GM19328 (cell line): ENCODE measurements around the gene ARSJ.

Source experiments
- ATAC-seq: cut with Tn5 transposase; IDR thresholded peaks from one replicate; pipeline ENCODE4 v1.9.1; 2021; ENCODE audit warnings: mild to moderate bottlenecking, moderate library complexity; ENCODE audit not compliant: unreplicated experiment

ARSJ gene

DNA sequence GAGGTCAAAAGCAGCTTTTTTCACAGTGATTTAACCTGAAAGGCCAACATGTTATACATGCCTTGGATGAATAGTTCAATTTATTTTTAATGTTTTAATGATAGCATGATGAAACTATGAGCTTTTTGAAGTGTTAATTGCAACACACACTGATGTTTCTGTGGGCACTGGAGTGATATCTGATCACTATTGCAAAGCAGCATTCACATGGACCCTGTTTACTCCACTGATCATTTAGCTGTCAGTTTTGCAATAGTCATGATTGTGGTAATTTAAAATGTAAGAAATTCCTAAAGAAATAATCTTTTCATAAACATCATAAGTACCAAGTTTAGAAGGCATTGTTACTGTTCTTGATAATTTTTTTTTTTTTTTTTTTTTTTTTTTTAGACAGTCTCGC is 74.1 kb downstream of the ARSJ start:
- ATAC-seq = no peak

DNA sequence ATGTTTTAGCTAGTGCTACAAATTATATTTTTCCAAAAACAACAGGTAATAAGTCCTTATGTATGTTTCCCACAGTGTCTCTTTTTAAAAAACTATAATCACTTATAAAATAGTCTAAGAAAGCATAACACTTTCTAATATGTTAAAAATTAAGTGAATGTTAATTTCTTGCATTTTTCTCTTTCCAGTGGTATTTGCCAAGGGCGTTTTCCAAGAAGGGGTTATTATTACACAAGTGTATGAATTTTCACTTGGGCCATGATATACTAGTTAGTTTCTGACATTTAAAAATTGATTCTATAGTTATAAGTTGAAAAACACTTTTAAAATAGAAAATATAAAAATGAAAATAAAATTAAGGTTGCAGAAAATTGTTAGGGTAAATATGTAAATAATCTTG is 74.6 kb downstream of the ARSJ start:
- no peak for ATAC-seq

DNA sequence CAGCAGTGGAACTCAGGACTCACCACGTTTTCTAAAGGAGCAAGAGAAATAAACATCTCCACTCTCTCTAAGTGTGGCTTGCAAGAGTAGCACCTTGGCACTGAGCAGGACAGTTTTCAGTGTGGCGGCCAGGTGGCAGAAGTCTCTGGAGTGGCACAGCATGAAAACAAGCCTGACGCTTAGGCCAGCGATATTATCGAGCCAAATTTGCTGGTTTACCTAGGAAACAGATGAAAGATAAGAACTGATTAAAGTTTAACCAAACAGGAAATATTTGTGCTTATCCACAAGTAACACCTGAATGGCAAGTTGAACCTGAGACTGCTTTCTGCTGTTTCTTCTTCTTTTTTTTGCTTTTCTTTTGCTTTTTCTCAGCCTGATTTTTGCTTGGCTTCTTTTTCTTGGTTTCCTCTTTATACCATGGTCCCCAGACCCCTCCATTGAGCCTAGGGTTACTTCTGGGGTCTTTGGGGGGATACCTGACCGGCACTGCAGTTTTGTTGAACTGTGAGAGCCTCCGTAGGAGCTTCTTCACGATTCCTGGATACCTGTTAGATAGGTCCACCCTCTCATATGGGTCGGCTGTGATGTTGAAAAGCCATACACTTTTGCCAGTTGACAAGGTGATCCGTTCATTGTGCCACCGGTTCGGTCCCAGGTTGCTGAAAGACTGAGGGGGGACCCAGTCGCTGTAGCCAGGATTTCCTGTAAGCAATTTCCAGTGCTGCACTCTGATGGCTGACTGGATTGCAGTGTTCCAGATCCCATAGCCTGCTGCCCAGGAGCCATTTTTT is 77.3 kb downstream of the ARSJ start:
- no peak for ATAC-seq

DNA sequence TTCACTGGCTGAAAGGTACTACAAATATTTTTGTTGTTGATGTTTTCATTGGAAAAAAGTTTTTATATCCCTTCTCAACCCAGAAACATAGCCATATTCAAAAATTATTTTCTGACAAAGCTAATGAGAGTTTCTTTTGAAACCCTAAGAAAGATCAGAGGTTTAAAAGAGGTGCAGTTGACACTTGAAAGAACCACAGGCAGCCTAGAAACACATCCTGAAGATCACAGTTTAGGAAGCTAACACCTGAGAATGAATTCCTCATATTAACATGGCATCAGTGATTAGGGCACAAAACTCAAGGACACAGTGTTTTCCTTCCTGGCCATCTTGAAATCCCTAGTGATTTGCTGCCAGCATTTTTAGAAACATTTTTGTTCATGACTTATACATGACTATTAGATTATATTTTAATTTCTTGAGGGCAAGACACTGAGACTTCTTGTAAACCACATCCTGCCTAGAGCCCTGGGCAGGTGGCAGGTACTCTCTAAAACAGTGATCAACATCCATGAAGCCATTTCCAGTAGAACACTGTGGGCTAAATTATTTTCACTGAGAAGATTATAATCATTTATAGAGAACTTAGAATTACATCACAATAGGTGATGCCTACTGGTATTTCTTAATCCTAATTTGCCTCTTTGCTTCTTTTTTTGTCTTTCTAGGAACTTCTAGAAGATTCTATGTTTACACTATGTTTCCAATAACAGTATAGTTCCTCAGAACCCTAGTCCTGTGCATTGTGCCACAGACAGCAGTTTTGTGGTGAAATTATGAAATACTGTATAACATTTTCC is 80.0 kb downstream of the ARSJ start:
- peak; percentile 88 for ATAC-seq

DNA sequence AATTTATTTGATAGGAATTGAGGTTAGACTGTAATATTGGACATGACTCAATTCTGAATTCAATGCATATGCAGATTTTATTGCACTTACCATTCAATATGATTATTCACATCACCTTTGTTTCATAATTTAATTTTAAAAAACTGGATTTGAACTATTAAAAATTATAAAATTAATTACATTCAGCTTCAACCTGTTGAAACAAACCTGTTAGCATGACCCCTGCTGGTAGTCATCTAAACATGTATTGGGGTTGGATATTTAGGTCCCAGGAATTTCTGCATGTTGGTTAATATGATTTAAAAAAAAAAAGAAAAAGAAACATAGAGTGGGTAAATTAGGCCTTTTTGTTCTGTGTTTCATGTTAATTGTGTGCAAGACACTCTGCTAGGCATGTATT is 85.9 kb downstream of the ARSJ start:
- no peak for ATAC-seq

DNA sequence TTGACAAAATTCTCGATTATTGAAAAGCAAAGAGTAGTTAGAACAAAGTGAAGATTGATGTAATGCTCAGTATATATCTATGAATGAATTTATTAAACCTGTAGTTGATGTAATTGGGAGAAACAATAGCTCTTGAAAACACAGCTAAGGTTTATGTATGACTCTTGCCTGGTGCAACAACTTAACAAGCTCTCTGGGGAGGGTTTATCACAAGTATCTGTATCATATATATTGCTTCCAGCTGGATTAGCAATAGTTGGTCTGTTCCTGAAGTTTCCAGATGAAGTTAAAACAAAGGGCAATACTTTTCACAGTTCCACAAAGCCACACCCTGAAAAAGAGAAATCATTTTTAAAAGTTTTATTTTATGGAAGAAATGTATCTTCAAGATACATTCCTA is 91.4 kb downstream of the ARSJ start:
- ATAC-seq = no peak

DNA sequence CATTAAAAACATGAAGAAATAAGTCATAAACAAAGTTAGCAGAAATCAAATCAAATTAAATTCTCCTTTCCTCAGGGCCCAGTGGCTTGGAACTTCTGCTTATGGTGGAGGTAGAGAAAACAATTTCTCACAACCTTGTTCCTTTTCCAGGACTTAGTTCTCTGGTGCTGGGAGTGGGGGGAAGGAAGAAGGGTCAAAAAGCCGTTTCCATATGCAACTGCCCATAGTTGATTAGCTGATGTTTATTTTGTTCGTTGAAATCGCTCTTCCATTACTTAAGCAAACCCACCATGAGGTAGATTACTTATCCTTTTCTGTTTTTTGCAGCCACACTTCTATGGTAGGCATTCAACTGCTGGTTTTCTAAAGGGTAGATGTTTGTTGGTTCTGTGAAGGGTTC is 94.2 kb downstream of the ARSJ start:
- no peak for ATAC-seq

DNA sequence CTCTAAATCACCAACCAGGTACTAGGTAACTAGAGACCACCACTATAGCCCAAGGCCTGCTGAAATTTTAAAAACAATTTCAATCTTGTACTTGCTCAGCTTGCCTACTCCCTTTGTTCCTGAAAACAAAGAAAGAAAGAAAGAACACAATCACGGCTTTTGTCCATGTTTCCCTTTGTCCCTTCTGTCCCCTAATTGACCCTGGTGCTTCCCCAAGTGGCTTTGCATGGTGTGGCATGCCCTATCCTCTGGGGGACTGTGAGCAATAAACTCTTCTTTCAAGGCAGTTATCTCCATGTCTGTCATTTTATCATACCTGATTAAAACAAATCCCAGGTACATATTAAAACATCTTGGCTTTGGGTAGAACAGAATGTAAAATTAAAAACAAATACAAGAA is 94.8 kb downstream of the ARSJ start:
- no peak for ATAC-seq

DNA sequence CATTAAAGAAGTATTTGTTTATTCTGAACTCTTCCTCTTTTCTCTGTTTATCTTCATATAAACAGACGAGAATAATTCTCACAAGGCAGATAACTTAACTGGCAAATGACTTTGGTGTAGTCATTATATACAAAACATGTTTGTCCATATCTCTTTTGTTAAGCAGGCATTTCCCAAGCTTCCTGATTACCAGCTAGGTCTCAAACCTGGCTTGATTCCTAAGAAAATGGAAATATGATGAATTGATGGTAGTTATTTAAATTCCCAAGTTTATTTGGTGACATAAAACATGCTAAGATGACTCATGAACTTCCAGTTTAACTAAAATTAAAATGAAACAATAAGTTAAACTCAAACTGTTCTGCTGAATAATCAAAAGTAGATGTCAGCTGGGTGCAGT is 96.8 kb downstream of the ARSJ start:
- ATAC-seq = no peak

DNA sequence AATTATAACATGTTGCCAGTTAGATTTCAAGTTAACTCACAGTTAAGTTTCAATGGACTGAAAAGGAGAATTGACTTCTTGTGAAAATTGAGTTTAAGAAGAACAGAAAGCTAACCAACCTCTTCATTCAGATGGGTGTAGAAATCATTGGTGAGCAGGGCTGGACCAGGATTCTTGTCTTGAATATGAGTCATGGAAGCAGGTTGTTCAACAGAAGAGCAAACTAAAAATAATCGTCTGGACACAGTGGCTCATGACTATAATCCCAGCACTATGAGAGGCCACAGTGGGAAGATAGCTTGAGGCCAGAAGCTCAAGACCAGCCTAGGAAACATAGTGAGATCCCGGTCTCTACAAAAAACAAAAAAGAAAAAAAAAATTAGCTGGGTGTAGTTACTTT is 98.2 kb downstream of the ARSJ start:
- ATAC-seq = no peak

DNA sequence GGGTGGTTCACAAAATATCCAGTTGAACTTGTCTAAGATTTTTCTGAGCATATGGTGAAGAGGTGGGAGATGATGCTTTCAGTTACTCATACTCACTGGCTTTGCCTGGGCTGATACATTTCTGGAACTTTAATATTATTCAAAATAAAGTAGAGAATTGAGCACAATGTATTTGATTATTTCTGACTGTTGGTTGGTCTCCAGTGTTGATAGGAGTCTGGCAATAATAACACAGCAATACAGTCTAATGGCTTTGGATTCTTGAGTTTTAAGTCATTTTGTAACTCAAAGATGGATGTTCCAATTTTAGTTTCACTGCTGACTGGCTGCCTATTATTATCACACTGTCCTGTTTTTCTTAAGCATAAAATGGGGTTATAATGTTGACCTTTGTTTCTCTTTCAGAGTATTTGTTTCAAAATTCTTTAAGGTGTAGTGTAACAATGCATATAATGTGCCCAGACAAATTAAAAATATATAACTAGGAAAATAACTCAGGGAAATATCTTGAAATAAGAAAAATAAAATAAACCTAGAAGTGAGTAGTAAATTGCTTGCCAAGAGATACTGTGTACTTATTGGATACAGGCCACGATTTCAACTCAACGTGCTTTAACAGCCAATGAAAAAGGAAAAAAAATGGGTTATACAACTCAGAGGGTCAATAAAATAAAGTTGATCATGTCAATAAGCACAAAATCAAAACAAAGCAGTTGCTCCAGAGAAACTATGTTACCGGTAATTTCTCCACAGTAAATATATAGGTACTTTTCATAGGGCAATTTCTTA is 99.0 kb downstream of the ARSJ start:
- ATAC-seq = no peak

DNA sequence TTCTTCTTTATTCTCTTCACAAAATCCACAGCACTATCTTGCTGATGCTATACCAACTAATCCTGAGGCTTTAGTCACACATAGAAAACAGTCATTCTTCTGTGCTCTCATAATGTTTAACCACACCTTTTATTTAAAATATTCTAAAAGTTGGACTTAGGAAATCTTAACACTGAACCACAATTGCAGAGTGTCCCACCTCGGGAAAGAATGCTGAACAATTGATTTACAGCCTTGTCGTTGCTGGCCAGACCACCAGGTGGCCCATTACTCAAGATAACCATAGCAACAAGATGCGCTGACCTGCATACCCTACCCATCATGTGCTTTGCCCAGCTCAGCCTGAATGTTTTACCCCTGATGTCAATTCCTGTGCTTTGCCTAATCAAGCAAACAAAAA is 100.8 kb downstream of the ARSJ start:
- ATAC-seq = no peak

DNA sequence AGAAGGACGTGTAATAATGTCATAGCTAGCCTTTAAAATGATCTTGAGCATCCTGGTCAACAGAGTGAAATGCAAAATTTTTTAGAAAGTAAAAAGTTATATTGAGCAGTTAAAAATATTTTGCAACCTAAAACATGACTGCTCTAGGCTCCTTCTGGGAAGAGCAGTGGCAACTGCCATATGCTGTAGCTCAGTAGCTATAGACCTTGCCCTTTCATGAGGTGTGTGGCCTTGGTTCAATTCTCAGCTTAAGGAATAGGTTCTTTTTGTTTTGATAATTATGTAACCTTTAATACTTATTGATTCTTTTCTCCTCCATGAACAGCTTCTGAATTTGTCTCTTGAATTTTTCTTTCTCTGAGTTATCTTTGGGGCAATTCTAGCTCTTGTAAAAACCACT is 105.0 kb downstream of the ARSJ start:
- ATAC-seq = no peak

DNA sequence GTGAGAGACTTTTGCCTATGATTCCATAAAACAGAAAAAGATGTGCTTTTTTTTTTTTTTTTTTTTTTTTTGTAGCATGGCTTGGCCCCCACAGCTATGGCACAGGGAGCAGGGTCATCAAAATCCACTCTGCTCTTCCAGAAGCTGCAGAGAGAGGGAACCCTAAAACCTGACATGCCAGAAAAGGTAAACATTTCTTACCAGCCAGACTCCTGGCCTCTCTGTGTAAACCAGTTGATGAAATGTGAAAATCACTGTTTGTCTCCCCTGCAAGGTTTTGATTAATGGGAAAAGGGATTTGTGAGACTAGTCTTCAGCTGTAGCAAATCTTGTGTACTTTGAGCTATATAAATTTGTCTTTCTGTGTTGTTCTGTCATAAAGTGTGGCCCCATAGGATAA is 105.9 kb downstream of the ARSJ start:
- ATAC-seq = no peak

DNA sequence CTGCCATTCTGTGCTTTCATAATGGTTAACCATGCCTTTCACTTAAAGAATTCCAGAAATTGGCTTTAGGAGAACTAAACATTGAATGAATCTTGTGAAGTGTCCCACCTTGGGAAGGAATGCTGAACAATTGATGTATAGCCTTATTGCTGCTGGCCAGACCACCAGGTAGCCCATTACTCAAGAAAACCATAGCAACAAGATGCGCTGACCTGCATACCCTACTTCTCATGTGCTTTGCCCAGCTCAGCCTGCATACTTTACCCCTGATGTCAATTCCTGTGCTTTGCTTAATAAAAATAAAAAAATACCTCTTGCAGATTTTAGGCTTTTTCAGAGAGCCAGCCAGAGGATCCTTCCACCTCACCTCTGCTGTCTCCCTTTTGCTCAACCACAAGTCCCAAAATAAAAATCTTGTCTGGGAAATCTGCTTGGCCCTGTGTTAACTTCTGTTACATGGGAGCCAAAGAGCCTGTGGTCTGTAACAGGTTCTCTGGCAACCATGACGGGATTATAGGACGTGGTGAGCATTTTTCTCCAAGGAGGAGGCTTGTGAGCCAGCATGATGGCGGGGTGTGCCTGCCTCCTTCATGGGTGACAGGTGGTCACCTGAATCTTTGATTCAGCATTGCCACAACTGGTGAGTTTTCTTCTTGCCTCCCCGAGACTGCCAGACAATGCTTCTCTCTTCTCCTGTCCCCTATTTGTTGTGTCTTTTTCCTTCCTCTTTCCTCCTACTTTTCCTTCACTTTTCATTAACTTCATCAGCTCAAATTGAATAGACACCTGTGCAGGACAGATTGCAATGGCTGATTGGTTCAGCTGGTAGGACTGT is 106.8 kb downstream of the ARSJ start:
- no peak for ATAC-seq

DNA sequence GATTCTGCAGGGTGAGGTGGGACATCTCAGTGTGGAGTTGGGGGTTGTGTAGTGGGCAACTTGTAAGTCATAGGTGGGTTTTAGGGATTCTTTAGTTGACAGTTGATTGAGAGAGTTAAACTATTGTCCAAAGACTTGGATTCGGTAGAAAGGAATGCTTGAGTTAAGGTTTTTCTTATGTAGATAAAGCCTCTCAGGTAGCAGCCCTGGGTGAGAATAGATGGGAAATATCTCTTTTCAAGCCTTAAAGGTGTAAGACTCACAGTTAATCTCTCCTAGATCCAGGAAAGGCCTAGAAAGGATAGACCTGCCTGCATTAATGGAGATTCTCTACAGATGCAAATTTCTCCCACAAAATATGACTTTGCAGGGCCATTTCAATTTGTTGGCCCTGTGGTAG is 108.4 kb downstream of the ARSJ start:
- ATAC-seq = no peak

DNA sequence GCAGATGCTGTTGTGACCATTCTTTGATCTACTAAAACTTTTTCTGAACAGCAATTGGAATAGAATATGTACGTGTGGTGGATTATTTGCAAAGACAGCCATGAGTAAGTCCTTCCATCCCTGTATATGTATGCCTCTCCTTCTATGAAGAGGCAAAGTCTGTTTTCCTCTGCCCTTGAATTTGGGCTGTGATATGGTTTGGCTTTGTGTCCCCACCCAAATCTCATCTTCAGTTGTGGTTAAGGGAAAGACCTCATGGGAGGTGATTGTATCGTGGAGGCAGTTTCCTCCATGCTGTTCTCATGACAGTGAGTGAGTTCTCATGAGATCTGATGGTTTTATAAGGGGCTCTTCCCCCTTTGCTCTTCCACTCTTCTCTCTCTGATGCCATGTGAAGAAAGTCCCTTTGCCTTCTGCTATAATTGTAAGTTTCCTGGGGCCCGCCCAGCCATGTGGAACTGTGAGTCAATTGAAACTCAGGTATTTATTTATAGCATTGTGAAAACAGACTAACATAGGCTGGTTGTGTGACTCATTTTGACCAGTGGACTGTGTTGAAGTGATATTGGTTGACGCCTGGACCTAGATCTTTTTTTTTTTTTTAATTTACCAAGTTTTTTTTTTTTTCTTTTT is 109.6 kb downstream of the ARSJ start:
- ATAC-seq = peak; percentile 67

DNA sequence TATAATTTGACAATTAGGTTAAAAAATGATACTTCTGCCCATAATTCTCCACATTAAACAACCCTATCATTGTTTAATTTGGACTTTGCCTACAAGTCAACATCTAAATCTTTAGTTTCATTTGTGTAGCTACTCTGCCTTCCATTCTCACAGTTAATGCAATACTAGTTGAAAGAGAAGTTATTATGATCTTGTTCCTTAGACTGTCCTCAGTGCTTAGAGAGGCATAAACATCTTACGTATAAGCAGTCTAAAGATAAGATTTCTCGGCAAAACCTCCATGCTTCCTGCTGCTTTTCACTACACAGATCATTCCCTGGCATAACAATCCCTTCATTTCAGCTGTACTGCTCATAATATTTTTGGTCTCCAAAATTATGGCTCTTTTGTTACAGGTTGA is 112.8 kb downstream of the ARSJ start:
- no peak for ATAC-seq

DNA sequence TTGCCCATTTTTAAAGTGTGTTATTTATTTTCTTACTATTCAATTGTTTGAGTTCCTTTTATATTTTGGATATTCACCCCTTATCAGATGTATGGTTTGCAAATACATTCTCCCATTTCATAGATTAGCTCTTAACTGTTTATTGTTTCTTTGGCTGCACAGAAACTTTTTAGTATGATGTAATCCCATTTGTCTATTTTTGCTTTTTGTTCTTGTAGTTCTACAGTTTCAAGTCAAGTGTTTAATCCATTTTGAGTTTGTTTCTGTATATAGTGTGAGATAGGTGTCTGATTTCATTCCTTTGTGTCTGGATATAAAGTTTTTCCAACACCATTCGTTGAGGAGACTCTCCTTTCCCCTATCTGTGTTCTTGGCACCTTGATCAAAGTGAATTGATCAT is 120.5 kb downstream of the ARSJ start:
- no peak for ATAC-seq

DNA sequence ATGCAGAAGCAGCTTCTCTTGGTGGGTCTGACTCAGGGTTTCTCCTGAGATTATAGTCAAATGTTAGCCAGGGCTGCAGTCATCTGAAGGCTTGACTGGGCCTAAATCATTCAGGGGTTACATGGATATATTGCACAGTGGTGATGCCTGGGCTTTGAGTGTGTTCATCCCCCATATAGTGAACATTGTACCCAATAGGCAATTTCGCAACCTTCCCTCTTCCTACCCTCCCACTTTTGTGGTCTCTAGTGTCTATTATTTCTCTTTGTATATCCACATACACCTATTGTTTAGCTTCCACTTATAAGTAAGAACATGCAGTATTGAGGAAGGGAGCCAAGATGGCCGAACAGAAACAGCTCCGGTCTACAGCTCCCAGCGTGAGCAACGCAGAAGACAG is 127.6 kb downstream of the ARSJ start:
- ATAC-seq = no peak
